NOMO-1 treated with DMSO at 0.1 percent for 48 hours (cell line): Measurements from ENCODE around the gene ARHGEF5.

Experiments
- DNase-seq: peaks from one replicate; lab custom pipeline; 2025; ENCODE audit not compliant: unreplicated experiment; lab: John Stamatoyannopoulos, UW

ARHGEF5 gene

GRCh38 chr7:144379776-144380384 is 24.7 kb downstream of the ARHGEF5 start:
- DNase-seq: no peak

- DNase-seq: no peak
Observed at GRCh38 chr7:144384071-144384470, 28.9 kb downstream of the ARHGEF5 start.

DNA sequence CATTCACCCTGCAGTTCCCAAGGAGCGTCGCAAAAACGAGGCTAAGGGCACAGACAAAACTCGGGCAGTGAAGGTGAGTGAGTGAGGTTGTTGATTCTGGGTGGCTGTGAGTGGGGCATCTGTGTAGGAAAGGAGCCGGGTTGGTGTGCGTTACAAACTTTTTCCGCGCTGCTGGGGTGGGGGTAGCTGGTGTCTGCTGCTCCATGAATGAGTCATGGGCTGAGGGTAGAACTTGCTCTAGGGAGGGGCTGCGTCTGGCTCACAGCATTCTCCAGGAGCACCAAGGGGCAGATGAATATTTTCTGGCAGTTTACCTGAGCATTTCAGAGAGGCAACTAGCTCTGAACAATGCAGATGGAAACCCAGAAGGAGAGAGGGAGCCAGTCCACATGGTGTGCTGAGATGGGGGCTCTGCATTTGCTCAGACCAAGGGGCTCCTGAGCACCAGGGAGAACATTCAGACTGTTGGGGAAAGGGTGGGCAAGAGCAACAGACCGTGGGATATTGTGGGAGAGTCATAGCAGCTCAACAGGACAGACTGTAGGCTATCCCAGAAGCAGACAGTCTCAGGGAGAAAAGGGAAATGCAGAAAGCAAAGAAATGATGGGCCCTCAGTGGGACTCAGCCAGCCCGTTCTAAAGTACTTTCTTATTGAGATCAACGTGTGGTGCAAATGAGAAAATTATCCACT is 29.5 kb downstream of the ARHGEF5 start:
- no peak for DNase-seq

GRCh38 chr7:144386741-144387140 is 31.5 kb downstream of the ARHGEF5 start:
- no peak for DNase-seq

DNA sequence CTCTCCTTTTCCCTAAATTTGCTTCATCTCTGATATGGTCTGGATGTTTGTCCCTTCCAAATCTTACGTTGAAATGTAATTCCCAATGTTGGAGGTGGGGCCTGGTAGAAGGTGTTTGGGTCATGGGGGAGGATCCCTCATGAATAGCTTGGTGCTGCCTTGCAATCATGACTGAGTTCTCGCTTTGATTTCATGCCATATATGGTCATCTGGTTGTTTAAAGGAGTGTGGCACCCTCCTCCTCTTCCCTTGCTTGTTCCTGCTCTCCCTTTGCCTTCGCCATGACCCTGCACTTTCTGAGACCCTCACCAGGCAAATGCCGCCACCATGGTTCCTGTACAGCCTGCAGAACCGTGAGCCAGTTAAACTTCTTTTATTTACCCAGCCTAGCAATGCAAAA is 33.7 kb downstream of the ARHGEF5 start:
- DNase-seq: no peak

DNA sequence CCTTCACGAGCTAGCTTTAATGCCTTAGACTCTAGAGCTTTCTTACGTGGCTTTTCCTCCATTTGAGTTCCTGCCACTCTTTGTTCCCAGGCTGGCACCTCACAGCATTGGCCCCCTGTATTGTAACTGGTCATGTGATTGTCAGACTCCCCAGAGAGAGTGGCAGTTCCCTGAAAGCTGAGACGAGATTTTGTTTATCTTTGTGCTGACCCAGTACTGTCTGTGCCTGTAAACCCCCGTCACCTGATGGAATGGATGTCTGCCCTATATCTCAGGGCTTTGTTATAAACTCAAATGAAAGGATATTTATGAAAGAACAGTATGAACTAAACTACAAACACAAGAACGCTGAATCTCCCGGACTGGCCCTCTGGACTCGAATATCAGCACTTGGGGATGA is 35.3 kb downstream of the ARHGEF5 start:
- DNase-seq: no peak

- DNase-seq: no peak
Observed at GRCh38 chr7:144391014-144391413, 35.8 kb downstream of the ARHGEF5 start.

- peak; percentile 2 for DNase-seq
Observed at GRCh38 chr7:144391823-144392255, 36.6 kb downstream of the ARHGEF5 start.

DNA sequence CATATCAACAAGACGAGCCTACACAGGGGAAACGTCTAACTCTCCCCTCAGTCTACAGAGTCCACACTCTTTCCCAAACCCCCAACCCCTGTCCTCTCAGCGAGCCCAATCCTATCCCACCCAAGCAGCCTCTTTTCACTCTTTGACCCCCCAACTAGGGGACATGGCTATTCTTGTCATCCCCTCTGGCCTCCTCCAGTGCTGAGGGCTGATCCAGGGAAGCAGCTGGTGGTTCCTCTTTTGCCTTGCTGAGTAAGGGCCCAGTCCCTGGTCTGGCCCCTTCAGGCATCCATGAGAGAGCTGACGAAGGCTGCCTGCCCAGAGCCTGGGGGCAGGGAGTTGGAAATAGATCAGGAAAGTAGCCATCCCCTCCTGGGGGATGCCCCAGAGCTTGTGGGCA is 41.9 kb downstream of the ARHGEF5 start:
- no peak for DNase-seq

GRCh38 chr7:144398291-144398690 is 43.1 kb downstream of the ARHGEF5 start:
- DNase-seq: no peak

DNA sequence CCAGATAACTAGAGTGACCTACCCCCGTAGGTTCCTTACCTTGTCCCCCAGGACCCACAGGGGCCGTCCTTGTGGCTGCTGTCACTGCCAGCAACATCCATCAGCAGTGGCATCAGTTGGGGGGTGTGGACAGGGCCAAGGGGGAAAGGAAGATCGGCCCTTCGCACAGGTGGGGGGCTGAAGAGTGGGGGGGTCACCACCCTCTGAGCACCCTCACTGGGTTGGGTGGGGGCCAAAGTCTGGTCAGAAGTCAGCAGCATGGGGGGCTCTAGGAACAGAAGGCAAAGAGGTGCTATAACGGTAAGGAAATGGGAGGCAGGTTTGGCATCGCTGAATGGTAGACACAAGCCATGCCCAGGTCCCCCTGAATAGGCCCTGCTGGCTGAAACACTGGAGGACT is 43.7 kb downstream of the ARHGEF5 start:
- no peak for DNase-seq

GRCh38 chr7:144399946-144400345 is 44.7 kb downstream of the ARHGEF5 start:
- DNase-seq: no peak

- no peak for DNase-seq
Observed at GRCh38 chr7:144401490-144401889, 46.3 kb downstream of the ARHGEF5 start.

DNA sequence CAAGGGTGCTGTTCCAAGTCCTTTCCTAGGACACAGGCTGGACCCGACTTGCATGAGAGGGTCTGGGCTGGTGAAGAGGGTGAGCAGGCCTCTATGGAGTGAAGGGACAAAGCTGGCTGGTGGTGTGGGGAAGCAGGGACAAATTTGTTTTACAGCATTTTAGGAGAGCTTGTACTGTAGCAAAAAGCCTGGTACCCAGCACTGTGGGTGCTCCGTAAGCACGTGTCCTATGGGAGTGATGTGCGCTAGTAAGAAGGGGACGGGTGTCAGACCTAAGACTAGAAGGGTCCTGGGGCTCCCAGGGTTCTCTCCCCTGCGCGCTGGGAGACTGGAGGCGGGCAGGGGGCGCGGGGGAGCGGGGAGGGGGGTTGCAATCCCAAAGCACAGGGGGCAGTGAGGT is 47.9 kb downstream of the ARHGEF5 start:
- no peak for DNase-seq

- DNase-seq: no peak
Observed at GRCh38 chr7:144403649-144404061, 48.5 kb downstream of the ARHGEF5 start, which contains the start of gene NOBOX. TSS of gene NOBOX (minus strand) at chr7:144403693.

- DNase-seq: no peak
Observed at GRCh38 chr7:144404946-144405345, 49.7 kb downstream of the ARHGEF5 start.

DNA sequence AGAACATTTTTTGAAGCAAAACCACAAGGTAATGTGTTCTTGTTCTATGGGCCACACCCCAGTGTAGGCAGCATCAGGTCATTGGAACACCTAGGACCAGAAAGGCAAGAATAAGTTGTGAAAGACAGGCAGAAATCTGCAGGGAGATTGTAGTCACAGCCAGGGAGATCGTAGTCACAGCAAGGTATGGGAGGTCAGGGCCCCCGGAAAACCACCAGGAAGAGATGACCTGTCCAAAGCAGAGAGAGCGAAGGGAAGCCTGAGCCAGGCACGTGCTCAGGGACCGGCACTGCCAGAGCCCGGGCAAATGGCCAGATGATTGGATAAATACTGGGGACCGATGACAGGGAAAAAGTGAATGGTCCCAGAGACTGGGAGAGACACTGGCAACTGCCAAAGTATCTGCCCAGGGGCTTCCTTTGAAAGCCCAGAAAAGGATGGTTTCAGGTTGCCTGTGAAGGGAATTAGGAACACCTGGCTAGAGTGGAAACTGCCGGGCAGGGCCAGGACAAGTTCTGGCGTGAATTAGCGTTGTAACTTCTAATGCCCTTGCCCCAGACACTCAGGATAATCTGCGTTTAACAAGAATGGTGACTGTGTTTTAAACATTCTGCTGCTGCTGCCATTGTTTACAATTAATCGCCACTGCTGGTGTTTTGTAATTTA is 52.2 kb downstream of the ARHGEF5 start:
- no peak for DNase-seq

GRCh38 chr7:144408121-144408520 is 52.9 kb downstream of the ARHGEF5 start:
- DNase-seq: no peak

GRCh38 chr7:144410441-144410840 is 55.2 kb downstream of the ARHGEF5 start:
- no peak for DNase-seq

DNA sequence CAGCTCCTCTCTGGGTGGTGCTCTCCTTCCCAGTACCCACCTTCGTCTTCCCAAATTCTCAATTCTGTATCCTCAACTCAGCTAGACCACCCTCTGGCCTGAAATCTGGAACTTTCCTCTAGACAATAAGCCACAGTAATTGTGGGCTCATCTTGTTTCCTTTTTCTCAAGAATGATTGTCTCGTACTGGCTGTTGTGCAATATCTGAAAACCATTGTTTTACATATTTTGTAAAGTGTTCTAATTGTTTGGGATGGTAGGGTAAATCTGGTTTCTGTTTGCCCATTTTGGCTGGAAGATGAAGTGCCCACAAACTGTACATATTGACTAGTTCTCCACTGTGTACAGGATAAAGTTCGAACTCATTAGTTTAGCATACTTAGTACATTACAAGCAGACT is 59.6 kb downstream of the ARHGEF5 start:
- no peak for DNase-seq

DNA sequence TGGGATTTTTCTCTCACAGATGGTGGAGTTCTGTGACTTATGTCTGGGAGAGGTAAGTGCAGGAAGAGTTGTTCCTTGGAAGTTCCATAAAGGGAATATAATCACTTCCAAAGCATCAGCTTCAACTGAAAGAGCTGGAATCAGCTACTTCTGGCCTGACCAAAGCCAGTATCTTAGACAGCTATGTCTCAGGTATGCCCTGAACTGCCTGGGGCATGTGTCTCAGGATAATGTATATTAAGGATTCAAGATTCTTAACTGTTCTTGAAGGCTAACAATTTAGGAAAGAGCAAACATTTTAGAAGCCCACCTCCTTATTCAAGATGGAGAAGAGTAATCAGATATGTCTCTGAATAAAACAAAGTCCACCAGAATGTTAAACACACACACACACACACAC is 60.7 kb downstream of the ARHGEF5 start:
- no peak for DNase-seq

GRCh38 chr7:144416341-144416740 is 61.1 kb downstream of the ARHGEF5 start:
- no peak for DNase-seq
